Measurements from ENCODE around the gene BIVM.

DNA sequence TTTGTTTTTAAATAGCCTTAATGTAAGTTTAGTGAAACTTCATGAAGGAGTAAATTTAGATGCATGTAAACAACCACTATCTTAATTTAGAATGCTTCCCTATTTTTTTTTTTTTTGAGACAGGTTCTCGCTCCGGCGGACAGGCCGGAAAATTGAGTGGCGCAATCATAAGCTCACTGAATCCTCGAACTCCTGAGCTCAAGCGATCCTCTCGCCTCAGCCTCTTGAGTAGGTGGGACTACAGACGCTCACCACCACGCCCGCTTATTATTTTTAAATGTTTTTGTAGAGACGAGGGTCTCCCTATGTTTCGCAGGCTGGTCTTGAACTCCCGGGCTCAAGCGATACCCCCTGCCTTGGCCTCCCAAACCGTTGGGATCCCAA lies 26.9 kb upstream of the BIVM start:
- no peak for TF ChIP-seq POLR2A (IDR thresholded peaks at IDR 0.05; ENCODE audit: low read depth, low read length)
- no peak for TF ChIP-seq CHD1 (IDR thresholded peaks at IDR 0.05; ENCODE audit: low read depth, low read length)
- TF ChIP-seq, protein P1, sequence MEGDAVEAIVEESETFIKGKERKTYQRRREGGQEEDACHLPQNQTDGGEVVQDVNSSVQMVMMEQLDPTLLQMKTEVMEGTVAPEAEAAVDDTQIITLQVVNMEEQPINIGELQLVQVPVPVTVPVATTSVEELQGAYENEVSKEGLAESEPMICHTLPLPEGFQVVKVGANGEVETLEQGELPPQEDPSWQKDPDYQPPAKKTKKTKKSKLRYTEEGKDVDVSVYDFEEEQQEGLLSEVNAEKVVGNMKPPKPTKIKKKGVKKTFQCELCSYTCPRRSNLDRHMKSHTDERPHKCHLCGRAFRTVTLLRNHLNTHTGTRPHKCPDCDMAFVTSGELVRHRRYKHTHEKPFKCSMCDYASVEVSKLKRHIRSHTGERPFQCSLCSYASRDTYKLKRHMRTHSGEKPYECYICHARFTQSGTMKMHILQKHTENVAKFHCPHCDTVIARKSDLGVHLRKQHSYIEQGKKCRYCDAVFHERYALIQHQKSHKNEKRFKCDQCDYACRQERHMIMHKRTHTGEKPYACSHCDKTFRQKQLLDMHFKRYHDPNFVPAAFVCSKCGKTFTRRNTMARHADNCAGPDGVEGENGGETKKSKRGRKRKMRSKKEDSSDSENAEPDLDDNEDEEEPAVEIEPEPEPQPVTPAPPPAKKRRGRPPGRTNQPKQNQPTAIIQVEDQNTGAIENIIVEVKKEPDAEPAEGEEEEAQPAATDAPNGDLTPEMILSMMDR (conservative IDR thresholded peaks at IDR 0.05; ENCODE audit: low read depth, low read length), result no peak
